ENCODE data around the gene MKX.

Gene MKX

GRCh38 chr10:27742195-27743011, 3.2 kb downstream of the MKX start:
- peak; percentile 93 for DNase-seq

DNA sequence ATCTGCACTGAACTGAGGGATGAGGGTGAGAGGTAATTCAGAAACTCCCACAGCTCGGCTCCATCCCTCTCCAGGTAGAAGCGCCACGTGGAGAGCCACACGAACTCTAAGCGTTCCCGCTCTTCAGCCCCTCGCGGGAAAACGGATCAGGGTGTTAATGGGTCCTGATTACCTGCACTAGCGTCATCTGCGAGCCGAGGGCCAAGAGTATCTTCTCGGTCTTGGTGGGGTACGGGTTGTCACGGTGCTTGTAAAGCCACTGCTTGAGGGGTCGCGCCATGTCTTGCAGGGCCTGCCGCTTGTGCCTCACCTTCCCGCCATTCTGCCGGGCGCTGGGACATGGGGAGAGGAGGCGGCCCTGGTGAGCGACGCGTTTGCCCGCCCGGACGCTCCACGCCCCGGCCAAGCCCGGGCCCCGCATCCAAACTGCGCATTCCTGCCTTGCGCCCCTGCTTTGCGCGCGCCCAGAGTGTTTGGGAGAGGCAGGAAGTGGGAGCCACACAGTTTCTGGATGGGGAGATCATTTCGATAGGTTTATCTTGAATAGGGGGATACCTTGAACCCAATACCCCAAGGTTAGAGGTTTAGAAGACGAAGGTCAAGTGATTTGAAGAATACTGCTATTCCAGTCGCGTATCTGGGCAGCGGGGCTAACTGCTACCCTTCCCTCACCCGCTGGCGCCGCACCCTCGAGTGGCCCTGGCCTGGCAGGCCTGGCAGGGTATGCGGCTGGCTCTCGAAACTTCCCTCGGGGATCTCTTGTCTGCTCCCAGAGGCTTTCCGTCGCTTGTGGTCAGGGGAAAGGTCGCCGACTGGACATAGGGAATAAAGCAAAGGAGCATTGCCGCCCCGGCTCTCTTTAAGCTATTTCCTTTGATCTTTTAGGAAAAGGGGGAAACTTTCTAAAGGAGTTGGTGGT, 4.2 kb downstream of the MKX start:
- no peak for DNase-seq

GRCh38 chr10:27736396-27736795, 9.2 kb downstream of the MKX start:
- DNase-seq = peak; percentile 38

DNA sequence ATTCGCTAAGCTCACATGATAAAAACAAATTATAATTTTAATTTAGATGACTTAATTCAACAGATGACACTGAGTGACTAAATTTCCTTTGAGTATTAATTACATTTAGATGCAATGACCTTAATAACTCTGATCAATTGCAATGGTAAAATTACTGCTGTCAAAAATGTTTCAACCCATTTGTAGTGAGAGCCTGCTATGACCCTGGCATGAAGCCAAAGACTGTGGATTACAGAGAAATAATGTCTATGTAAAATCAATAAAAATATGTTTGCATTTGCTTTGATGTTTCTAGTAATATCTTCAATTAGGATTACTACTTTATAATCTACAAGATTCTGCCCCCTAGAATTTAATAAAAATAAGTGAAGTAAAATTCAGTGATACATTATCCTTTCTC, 15.6 kb downstream of the MKX start:
- DNase-seq = no peak

- no peak for DNase-seq
Measured at GRCh38 chr10:27728338-27728737, 17.3 kb downstream of the MKX start.

GRCh38 chr10:27724287-27724686, 21.3 kb downstream of the MKX start:
- DNase-seq = peak; percentile 25

- peak; percentile 92 for DNase-seq
Measured at GRCh38 chr10:27723436-27723835, 22.2 kb downstream of the MKX start.

- DNase-seq = no peak
Measured at GRCh38 chr10:27720529-27720928, 25.1 kb downstream of the MKX start.

- no peak for DNase-seq
Measured at GRCh38 chr10:27719052-27719451, 26.6 kb downstream of the MKX start.

- peak; percentile 67 for DNase-seq
Measured at GRCh38 chr10:27717861-27718260, 27.8 kb downstream of the MKX start.

DNA sequence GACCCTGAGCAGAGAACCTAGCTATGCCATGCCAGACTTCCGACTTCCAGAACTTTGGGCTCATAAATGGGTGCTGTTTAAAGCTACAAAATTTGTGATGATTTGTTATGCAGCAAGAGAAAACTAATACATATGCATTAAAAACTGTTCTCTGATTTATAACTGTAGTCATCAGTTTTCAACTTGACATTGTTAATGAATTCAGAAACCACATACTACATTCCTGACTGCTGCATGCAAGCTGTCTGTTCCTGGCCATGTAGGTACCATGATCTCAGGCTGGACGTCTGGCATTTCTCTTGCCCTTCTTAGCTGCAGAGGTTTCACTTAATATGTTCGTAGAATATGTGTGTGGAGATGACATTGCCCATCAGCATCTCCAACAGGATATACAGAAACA, 28.4 kb downstream of the MKX start:
- DNase-seq = peak; percentile 55

GRCh38 chr10:27716521-27716920, 29.1 kb downstream of the MKX start:
- peak; percentile 75 for DNase-seq

DNA sequence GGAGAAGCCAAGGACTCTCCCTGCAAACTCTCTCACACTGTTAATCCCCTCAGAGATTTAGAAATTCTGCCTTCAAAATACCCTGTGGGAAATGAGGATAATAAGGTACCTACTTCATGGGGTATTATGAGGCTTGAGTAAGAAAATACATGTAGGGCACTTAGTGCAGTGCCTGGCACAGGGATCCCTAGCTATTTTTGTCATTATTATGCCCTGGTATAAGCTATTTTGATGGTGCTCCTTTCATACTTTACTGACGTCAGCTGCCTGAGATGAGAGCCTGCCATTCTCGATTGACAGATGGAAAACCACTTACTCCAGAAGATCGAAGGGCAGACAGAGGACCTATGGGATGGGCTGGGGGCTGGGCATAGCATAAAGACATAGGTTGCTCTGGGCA, 30.1 kb downstream of the MKX start:
- DNase-seq = no peak

DNA sequence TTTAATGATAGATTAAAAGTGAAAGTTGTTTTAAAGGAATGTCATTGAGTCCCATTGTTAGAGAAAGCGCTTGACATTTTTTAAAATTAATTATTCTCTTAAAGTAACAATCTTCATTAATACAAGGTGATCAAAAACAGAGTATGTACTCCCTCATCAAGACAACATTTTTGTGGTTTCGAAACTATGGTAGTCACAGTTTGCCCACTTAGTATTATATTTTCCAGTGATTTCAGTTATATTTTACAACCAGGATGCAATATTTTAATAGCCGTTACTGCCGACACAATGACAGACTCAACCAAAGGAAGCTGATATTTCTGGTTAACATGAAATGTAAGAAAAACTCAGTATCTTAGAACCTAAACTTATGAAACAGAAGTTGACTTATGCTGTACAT, 31.3 kb downstream of the MKX start:
- peak; percentile 44 for DNase-seq

- peak; percentile 57 for DNase-seq
Measured at GRCh38 chr10:27713941-27714340, 31.7 kb downstream of the MKX start.

DNA sequence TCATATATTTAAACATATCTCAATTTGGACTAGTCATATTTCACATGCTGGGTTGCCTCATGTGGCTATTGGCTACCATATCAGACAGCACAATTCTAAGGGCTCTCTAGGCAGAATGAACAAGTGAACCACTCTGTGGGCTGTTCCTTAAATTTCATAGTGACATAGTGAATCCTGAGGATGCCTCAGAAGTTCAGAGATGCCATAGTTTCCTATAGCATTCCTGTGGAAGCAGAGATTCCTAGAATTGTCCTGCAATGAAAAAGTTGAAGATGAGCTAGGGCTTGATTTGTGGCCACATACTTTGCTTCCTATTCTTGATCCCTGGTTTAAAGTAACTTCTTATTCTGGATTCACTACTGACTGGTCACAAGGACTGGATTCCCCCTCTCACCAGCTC, 35.6 kb downstream of the MKX start:
- DNase-seq = peak; percentile 63

- DNase-seq = no peak
Measured at GRCh38 chr10:27709304-27709703, 36.3 kb downstream of the MKX start.

GRCh38 chr10:27701938-27702537, 43.6 kb downstream of the MKX start:
- DNase-seq = no peak

DNA sequence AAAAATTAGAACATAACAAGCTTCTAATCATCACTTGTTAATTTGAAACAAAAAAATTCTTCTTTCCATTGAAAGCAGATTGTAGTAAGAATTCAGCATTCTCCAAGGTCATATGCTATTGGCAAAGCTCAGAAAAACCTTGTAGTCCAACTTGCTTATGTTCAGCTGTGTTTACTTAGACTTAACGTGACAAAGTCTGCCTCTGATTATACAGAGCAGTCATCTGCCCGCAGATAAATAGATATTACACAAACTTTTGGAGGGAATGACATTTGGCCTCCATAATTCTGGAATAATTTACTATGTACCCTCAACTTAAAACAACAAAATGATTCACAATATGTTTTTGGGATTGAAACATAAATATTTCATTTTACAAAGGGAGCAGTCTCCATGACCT, 45.8 kb downstream of the MKX start:
- peak; percentile 51 for DNase-seq

GRCh38 chr10:27698961-27699360, 46.7 kb downstream of the MKX start:
- no peak for DNase-seq

- peak; percentile 49 for DNase-seq
Measured at GRCh38 chr10:27696466-27696865, 49.2 kb downstream of the MKX start.

GRCh38 chr10:27695706-27696105, 49.9 kb downstream of the MKX start:
- DNase-seq = peak; percentile 45

DNA sequence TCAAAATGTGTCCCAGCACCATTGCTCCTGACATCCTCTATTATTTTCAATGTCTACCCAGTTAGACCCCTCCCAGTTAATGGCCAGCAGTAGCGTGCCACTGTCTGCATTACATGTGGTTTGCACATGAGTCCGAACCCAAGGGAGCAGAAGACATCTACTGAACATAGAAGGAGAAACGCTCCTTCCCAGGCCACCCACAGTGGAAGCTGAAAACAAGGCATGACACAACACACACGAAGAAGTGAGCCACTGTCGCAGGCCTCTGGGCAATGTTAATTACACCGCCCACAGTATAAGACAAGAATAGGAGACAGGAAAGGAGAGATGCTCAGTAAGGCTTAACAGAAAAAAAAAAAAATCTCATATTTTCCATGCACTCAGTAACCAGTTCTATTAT, 50.5 kb downstream of the MKX start:
- no peak for DNase-seq

- DNase-seq = no peak
Measured at GRCh38 chr10:27692663-27693062, 53.0 kb downstream of the MKX start.

Measured in fibroblast of upper back skin (primary cell).